Fibroblast of skin of left biceps (primary cell): Measurements from ENCODE around the gene COX8C.
"Not testable (repeated sequence)": the region's sequence is repeated elsewhere in the genome, so short reads cannot be mapped to it uniquely, and the experiment has no call there.

Experiments used
- DNase-seq, 2 experiments: peaks; one replicate each; pipeline ENCODE4 v3.0.0-alpha.2; 2013; ENCODE audit warnings: low read depth in 2 of 2

Gene COX8C

DNA sequence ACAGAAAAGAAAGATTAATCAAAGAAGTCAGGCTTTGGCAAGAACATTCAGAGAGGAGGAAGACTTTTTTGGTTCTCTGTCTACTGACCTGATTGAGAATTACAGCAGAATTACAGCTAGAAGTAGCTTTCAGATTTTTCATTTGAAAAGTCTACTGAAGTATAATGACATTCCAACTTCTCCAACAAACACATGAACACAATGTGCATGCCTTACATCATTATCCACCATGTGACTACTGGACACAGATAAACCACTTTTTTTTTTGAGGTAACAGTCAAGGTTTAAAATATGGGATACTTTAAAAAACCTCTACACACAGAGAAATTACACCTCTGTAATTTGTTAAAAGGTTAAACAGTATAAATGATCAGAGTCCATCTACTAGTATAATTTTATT lies 26.5 kb upstream of the COX8C start:
- DNase-seq = no peak

DNA sequence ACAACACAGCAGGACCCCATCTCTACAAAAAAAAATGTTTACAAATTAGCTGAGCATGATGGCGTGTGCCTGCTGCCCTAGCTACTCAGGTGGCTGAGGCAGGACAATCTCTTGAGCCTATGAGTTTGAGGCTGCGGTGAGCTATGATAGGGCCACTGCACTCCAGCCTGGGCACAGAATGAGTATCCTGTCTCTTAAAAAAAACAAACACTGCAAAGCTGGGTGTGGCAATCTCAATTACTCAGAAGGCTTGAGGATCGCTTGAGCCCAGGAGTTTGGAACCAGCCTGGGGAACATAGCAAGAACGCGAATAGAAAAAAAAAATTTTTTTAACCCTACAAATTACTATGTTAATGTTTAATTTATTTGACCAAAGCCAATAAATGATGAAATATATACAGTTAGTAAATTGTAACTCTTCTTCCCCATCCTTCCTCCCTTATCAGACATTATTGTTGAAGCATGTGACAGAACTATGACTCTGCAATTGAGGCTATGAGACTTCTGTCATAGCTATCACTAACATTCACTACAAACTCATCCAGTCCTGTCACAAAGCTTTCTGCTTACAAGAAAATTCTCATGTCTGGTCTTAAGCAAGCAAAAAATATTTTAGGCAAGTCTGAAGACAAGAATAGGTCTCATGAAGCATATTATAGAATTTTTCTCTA lies 23.9 kb upstream of the COX8C start:
- no peak for DNase-seq

DNA sequence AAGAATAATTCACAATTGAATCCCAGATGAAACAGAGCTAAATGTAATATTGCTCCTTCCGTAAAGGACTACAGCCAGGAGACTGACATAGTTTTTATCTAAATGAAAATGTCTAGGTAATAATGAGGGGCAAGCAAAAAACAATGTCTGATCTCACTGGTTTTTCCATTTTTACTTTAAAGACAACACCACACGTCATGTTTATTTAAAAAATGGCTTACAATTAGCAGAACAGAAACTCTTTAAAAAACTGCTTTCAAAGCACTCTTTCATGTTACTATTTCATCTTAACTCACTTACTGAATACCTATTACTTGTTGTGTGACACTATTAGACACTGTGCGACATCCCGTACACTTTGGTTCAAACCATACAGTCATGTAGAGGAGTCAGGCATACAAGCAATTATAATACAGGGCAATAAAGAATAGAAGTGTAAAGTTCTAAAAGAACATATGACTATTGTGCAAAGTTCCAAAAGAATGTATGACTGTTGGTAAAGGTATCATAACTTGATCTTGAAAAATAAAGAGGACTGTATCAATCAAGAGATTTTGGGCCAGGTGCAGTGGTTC lies 23.3 kb upstream of the COX8C start:
- DNase-seq = no peak

GRCh38 chr14:93326196-93326595 lies 20.8 kb upstream of the COX8C start:
- no peak for DNase-seq

GRCh38 chr14:93328546-93328945 lies 18.4 kb upstream of the COX8C start:
- DNase-seq = no peak

DNA sequence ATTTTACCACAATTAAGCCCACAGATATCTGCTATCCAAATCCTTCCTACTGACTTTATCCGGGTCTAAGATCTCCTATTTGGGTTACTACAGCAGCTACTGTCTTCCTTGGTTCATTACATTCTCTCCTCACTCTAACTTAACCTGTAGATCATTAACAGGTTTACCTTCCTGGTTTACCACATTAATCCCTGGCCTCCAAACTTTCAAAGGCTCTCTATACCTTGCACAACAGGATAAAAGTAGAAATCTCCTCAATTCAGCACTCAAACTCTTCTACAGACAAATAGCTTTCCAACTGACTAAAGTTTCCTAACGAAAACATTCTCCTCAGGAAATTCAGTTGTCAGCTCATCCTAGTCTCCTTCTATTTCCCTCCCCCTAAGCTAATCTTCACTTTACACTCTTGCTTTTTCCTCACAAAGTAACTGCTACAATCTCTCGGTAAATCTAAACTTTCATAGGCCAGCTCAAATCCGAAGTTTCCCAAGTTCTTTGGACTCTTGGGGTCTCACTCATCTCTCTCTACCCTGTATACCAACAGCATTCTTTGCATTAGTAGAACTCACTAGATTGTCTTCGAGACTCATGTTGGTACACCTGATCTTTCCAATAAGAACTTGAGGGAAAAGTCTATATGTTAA lies 16.9 kb upstream of the COX8C start:
- no peak for DNase-seq

DNA sequence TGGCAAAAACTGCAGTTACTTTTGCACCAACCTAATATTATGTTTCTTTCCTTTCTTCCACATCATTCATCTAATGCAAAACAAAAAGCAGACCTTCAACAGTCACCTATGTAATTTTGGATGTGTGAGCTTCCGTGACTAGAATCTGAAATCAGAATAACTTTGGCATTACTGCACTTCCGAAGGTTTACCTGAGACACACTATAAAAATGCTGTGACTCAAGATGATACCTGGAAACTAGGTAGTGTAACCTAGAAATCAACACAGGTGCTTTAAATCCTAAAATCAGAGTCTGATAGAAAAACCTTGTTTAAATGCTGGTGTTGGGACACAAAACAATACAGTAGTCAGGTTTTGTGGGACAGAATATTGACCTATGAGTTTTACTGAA lies 16.4 kb upstream of the COX8C start:
- DNase-seq = no peak

DNA sequence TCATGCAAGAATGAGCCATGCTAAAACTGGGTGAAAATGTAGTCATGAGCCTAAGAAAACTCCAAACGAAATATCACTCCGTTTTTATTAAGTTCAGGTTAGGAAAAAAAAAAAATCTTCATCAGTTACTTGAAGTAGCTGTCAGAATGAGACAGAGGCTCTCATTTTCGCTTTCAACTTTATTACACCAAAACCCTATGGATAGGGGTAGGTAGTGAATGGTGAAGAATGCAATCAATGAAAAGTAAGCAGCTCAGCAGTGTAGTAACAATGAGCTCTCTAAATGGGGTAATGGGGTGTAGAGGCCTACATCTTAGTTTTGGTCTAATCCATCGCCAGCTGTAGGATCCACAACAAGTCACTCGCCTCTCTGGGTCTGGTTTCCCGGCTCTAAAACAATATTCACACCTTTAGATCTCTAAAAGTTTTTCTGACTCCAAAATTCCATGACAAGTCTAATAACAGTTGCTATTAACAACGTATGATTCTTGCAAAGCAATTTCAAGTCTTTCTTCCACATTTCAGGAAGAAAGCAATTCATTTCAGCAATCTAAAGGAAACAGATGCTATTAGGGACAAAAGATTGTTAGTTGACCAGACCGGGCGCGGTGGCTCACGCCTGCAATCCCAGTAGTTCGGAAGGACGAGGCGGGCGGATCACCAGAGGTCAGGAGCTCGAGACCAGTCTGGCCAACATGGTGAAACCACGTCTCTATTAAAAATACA lies 15.8 kb upstream of the COX8C start:
- no peak for DNase-seq

DNA sequence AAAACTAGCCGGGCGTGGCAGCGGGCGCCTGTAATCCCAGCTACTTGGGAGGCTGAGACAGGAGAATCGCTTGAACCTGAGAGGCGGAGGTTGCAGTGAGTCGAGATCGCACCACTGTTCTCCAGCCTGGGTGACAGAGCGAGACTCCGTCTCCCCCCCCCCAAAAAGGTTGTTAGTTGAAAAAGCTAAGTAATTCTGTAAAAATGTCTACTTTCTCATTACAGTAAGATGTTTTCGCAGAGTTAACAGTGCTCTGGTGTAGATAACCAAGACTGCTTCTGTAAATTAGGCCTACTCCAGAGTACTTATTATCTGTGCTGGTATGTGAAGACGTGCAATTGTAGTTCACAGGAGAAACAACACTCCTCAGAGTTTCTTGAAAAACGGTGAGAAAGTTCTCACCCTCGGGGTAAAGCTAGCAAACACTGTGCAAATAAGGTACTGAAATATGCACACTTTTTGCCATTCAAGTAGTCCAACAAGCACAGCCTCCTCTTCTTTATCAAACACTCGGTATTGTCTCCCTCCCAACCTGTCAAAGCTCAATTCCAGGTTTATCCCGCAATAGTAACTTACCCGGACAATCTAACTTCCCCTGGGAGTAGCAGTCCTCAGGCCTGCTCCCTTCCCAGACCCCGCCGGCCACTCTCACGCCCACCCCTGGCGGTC lies 15.1 kb upstream of the COX8C start:
- DNase-seq = no peak

GRCh38 chr14:93332397-93332852 lies 14.6 kb upstream of the COX8C start:
- no peak for DNase-seq

DNA sequence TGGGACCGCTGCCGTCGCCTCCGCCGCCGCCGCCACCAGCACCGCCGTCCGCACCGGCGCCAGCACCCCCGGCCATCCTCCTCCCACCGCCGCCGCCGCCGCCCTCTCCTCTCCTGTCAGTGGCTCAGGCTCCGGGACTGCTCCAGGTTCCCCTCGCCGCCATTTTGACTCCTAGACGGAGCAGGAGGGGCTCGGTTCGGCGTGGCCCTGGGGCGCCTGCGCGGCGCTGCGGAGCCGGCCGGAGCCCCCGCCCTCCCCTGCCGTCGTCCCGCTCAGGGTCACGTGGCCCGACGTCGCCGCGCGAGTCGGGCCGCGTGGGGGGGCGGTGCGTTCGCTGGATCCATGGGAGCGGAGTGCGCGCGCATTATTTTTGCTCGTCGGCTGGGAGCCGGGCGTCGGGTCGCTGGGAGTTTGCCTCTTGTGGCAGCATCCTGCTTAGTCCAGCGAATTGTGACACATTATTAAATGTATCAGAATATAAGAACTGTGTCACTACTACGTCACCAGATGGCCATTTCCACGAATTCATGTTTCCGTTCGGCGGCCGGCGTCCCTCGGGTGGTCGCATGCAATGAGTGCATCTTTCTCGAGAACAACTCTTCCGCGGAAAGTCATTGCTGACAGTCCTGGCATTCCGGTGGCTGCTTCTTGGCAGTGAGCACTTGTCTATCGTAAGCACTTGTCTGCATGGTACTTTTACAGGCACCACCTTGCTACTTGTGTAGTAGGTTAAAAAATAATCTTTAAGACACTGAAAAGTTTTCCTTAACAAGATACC lies 13.9 kb upstream of the COX8C start, which contains the start of gene BTBD7:
TSS of gene BTBD7 (minus strand) at position 184 of the 778 bp plus-strand sequence. CDS start 36,985 bp downstream, outside the sequence.
- peak; percentile 86 to 89 for DNase-seq

- DNase-seq = no peak
Measured at GRCh38 chr14:93333631-93334103, 13.3 kb upstream of the COX8C start.

GRCh38 chr14:93337143-93337753 lies 9.7 kb upstream of the COX8C start:
- DNase-seq = no peak

DNA sequence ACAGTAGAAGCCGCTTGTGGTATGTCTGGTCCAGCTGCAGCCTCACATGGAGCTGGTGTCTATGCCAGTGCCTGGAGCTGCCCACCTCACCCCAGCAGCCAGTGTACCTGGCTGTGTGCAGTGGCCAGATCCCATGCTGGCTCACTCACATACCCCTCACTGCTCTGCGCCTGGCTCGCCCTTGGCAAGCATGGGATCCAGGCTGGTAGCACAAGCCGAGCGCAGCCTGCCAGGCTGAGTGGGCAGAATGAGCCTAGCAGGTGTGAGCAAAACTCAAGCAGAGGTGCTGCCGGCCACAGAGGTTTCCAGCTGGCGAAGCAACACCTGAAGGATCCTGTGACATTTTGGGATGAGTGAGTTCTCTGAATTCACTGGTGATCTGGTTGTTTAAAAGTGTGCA lies 9.1 kb upstream of the COX8C start:
- DNase-seq = no peak

DNA sequence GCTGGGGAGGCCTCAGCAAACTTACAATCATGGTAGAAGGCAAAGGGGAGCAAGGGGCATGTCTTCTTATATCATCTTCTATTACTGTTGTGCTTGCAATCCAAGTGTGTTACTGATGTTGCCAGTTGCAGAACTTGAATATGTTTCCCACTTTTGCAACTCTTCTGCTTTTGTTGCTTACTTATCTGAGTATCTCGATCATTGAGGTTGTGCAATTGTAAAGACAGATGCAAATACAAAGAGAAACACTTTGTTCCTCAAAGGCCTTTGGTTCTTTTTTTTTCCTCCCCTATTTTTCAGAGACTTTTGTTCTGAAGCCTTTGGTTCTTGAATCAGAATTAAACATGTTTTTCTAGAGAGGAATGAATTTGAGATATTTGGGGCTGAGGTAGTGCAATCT lies 3.7 kb upstream of the COX8C start:
- no peak for DNase-seq

GRCh38 chr14:93343797-93344196 lies 3.2 kb upstream of the COX8C start:
- no peak for DNase-seq

GRCh38 chr14:93347850-93348249 lies 868 bp downstream of the COX8C start:
- no peak for DNase-seq

- DNase-seq = no peak
Measured at GRCh38 chr14:93348292-93348691, 1.3 kb downstream of the COX8C start.

GRCh38 chr14:93354873-93355272 lies 7.9 kb downstream of the COX8C start:
- not testable (repeated sequence) for DNase-seq

GRCh38 chr14:93368996-93369712 lies 22.2 kb downstream of the COX8C start:
- no peak for DNase-seq
